ENCODE data around the gene FADS2. TPM values are rescaled to one million over a fixed set of nuclear protein-coding genes. Genes with fewer than 3 reads are reported as not detected.

FADS2 gene
- polyA plus RNA-seq, 1 donor from 2014 or later, result 145 TPM

GRCh38 chr11:61895046-61895717 is 67.1 kb downstream of the FADS2 start:
- Histone ChIP-seq H3K4me2 (ENCODE audit: low read length) (no peak overlapping the region), H3K36me3 (ENCODE audit: insufficient read depth, low read length) (no peaks in the 10 kb centered on the region), H3K79me2 (replicated peaks; ENCODE audit: insufficient read depth, low read length) (no peaks in the 10 kb centered on the region), H2AFZ (ENCODE audit: low read depth, low read length) (no peak overlapping the region), H4K20me1 (ENCODE audit: insufficient read depth) (no peaks in the 10 kb centered on the region), H3K9me3 (ENCODE audit: low read length) (no peaks in the 10 kb centered on the region), H3K9me2 (ENCODE audit: insufficient read depth, low read length) (no peaks in the 10 kb centered on the region), H3K9ac (ENCODE audit: low read length) (no peak overlapping the region), H3F3A (ENCODE audit: insufficient read depth, low read length, poor library complexity, severe bottlenecking) (peaks cover 7% of the 10 kb centered on the region), H3K27ac (ENCODE audit: low read length) (no peak overlapping the region), H3K4me3 (ENCODE audit: low read length) (no peak overlapping the region), H3K27me3 (ENCODE audit: insufficient read depth, low read depth, low read length) (peaks cover 10% of the 10 kb centered on the region)
- TF ChIP-seq EP300 (conservative IDR thresholded peaks at IDR 0.05; ENCODE audit: poor library complexity, severe bottlenecking), result no peak
- TF ChIP-seq POLR2AphosphoS5 (IDR thresholded peaks at IDR 0.05), result no peak
- no peak for TF ChIP-seq TAF1 (IDR thresholded peaks at IDR 0.05; ENCODE audit: low read depth)
- no peak for TF ChIP-seq SMC3 (conservative IDR thresholded peaks at IDR 0.05; ENCODE audit: poor library complexity)
- no peak for TF ChIP-seq EZH2 (IDR thresholded peaks at IDR 0.05; ENCODE audit: borderline replicate concordance, insufficient read depth, low read length, poor library complexity, severe bottlenecking)
- TF ChIP-seq, protein P1, sequence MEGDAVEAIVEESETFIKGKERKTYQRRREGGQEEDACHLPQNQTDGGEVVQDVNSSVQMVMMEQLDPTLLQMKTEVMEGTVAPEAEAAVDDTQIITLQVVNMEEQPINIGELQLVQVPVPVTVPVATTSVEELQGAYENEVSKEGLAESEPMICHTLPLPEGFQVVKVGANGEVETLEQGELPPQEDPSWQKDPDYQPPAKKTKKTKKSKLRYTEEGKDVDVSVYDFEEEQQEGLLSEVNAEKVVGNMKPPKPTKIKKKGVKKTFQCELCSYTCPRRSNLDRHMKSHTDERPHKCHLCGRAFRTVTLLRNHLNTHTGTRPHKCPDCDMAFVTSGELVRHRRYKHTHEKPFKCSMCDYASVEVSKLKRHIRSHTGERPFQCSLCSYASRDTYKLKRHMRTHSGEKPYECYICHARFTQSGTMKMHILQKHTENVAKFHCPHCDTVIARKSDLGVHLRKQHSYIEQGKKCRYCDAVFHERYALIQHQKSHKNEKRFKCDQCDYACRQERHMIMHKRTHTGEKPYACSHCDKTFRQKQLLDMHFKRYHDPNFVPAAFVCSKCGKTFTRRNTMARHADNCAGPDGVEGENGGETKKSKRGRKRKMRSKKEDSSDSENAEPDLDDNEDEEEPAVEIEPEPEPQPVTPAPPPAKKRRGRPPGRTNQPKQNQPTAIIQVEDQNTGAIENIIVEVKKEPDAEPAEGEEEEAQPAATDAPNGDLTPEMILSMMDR (IDR thresholded peaks at IDR 0.05; ENCODE audit: poor library complexity, severe bottlenecking), result no peak
- TF ChIP-seq, protein P2, sequence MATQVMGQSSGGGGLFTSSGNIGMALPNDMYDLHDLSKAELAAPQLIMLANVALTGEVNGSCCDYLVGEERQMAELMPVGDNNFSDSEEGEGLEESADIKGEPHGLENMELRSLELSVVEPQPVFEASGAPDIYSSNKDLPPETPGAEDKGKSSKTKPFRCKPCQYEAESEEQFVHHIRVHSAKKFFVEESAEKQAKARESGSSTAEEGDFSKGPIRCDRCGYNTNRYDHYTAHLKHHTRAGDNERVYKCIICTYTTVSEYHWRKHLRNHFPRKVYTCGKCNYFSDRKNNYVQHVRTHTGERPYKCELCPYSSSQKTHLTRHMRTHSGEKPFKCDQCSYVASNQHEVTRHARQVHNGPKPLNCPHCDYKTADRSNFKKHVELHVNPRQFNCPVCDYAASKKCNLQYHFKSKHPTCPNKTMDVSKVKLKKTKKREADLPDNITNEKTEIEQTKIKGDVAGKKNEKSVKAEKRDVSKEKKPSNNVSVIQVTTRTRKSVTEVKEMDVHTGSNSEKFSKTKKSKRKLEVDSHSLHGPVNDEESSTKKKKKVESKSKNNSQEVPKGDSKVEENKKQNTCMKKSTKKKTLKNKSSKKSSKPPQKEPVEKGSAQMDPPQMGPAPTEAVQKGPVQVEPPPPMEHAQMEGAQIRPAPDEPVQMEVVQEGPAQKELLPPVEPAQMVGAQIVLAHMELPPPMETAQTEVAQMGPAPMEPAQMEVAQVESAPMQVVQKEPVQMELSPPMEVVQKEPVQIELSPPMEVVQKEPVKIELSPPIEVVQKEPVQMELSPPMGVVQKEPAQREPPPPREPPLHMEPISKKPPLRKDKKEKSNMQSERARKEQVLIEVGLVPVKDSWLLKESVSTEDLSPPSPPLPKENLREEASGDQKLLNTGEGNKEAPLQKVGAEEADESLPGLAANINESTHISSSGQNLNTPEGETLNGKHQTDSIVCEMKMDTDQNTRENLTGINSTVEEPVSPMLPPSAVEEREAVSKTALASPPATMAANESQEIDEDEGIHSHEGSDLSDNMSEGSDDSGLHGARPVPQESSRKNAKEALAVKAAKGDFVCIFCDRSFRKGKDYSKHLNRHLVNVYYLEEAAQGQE (IDR thresholded peaks at IDR 0.05; ENCODE audit: borderline replicate concordance), result no peak
- TF ChIP-seq MXI1 (conservative IDR thresholded peaks at IDR 0.05; ENCODE audit: poor library complexity, severe bottlenecking), result no peak
- TF ChIP-seq RAD21 (conservative IDR thresholded peaks at IDR 0.05), result no peak

DNA sequence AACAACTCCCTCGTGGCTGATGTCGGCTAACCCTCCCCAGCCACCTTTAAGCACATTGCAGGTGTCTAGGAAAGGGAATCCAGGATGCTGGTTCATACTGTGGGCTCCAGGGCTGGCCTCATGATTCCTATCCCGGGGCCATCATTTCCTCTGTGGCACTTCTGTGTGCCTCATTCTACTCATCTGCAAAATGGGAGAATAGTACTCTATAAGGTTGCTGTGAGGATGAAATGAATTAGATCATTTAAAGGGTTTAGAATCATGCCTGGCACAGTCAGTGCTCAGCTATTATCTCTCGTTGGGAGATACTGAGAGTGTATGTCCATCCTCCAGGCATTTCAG is 67.6 kb downstream of the FADS2 start:
- H3K27me3 ChIP-seq (ENCODE audit: insufficient read depth, low read depth, low read length), result peaks cover 10% of the 10 kb centered on the region
- H3K4me3 ChIP-seq (ENCODE audit: low read length), result no peak overlapping the region
- H2AFZ ChIP-seq (ENCODE audit: low read depth, low read length), result no peak overlapping the region
- H3F3A ChIP-seq (ENCODE audit: insufficient read depth, low read length, poor library complexity, severe bottlenecking), result peaks cover 7% of the 10 kb centered on the region
- H3K36me3 ChIP-seq (ENCODE audit: insufficient read depth, low read length), result no peaks in the 10 kb centered on the region
- H3K79me2 ChIP-seq (replicated peaks; ENCODE audit: insufficient read depth, low read length), result no peaks in the 10 kb centered on the region
- no peaks in the 10 kb centered on the region for H3K9me2 ChIP-seq (ENCODE audit: insufficient read depth, low read length)
- no peak overlapping the region for H3K4me2 ChIP-seq (ENCODE audit: low read length)
- no peak overlapping the region for H3K27ac ChIP-seq (ENCODE audit: low read length)
- no peak overlapping the region for H3K9ac ChIP-seq (ENCODE audit: low read length)
- TF ChIP-seq EP300 (conservative IDR thresholded peaks at IDR 0.05; ENCODE audit: poor library complexity, severe bottlenecking) (no peak), SMC3 (conservative IDR thresholded peaks at IDR 0.05; ENCODE audit: poor library complexity) (no peak), RAD21 (conservative IDR thresholded peaks at IDR 0.05) (no peak), TAF1 (IDR thresholded peaks at IDR 0.05; ENCODE audit: low read depth) (no peak)
- TF ChIP-seq, protein P1 (IDR thresholded peaks at IDR 0.05; ENCODE audit: poor library complexity, severe bottlenecking), result no peak
- TF ChIP-seq, protein P2 (IDR thresholded peaks at IDR 0.05; ENCODE audit: borderline replicate concordance), result no peak
- H3K9me3 ChIP-seq (ENCODE audit: low read length), result no peaks in the 10 kb centered on the region
- H4K20me1 ChIP-seq (ENCODE audit: insufficient read depth), result no peaks in the 10 kb centered on the region
